A549 treated with CORT108297 at 1 μM for 4 hours (cell line): Measurements from ENCODE around the gene CYP4B1. TPM values are rescaled to one million over a fixed set of nuclear protein-coding genes. Genes with fewer than 3 reads are reported as not detected.

ENCODE experiments used
- total RNA-seq: library from RNA; stranded (reverse); fragments of 200-300 nt; extraction: Qiagen RNA extraction; gene quantifications from 5 replicates; pipeline ENCODE4 v1.2.3, GENCODE V29; 2022

Gene CYP4B1
- not detected in 5 replicates for total RNA-seq

DNA sequence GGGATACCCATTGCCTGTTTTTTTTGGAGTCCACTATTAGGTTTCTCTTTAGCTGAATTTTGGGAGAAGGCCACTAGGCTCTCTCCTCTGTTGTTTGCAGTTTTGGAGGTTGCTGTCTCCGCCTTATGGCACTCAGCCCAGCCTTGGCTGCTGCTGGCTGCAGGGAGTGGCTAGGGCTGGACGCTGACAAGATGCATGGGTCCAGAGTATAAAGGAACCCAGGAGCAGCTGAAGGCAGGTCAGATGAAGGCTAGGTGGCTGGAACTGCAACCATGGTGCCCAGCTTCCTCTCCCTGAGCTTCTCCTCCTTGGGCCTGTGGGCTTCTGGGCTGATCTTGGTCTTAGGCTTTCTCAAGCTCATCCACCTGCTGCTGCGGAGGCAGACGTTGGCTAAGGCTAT lies at the start of gene CYP4B1:
Gene CYP4B1, plus strand, starts transcription at position 237 of the 400 bp plus-strand sequence. Its CDS starts 36 bp downstream, at position 273.

Other genes with a start within 250 kb of the CYP4B1 start
- gene KNCN, start 247.4 kb upstream of the CYP4B1 start, total RNA-seq = not detected in 5 replicates
- gene MKNK1, start 194.8 kb upstream of the CYP4B1 start, total RNA-seq = 16.8 to 18.5 TPM (median 17.7 TPM) in 5 replicates
- 3.4 to 4.1 TPM (median 3.6 TPM) in 5 replicates for gene MOB3C, start 182.2 kb upstream of the CYP4B1 start, total RNA-seq
- gene ATPAF1, start 130.7 kb upstream of the CYP4B1 start, total RNA-seq = 31.3 to 33.4 TPM (median 33.1 TPM) in 5 replicates
- gene TEX38, start 127.2 kb upstream of the CYP4B1 start, total RNA-seq = 0.15 TPM in 1 of 5 replicates, not detected in the others
- gene EFCAB14, start 79.9 kb upstream of the CYP4B1 start, total RNA-seq = 20.5 to 27.8 TPM (median 25.7 TPM) in 5 replicates
- gene CYP4A11, start 142.4 kb downstream of the CYP4B1 start, total RNA-seq = not detected in 5 replicates
- gene CYP4X1, start 224.6 kb downstream of the CYP4B1 start, total RNA-seq = 0.04 to 0.07 TPM (median 0.06 TPM) in 3 of 5 replicates, not detected in the others